H9 (cell line): ENCODE results near the gene ANO2. TPM values are rescaled to one million over a fixed set of nuclear protein-coding genes. Genes with fewer than 3 reads are reported as not detected.

ENCODE experiments used
- DNase-seq: peaks from one replicate; pipeline ENCODE4 v3.0.0-alpha.2; 2017
- H2AFZ ChIP-seq: one replicate; pipeline ENCODE4 v1.6.1; 2013; ENCODE audit warnings: mild to moderate bottlenecking, low read length, control low read depth, moderate library complexity
- H2AK5ac ChIP-seq: 2 replicates; pipeline ENCODE4 v1.6.1; 2013; ENCODE audit warnings: low read length, control low read depth, mixed read lengths; ENCODE audit not compliant: insufficient read length
- H2BK120ac ChIP-seq: one replicate; pipeline ENCODE4 v1.6.1; 2013; ENCODE audit warnings: low read depth, mild to moderate bottlenecking, low read length, control low read depth, inconsistent platforms; ENCODE audit not compliant: poor library complexity, severe bottlenecking
- H2BK12ac ChIP-seq: 2 replicates; pipeline ENCODE4 v1.6.1; 2013; ENCODE audit warnings: low read length, control low read depth, mixed read lengths, low read depth; ENCODE audit not compliant: insufficient read length
- H2BK15ac ChIP-seq: 2 replicates; pipeline ENCODE4 v1.6.1; 2013; ENCODE audit warnings: low read depth, low read length, control low read depth
- H2BK20ac ChIP-seq: one replicate; pipeline ENCODE4 v1.6.1; 2013; ENCODE audit warnings: low read depth, mild to moderate bottlenecking, low read length, control low read depth, inconsistent platforms; ENCODE audit not compliant: poor library complexity, severe bottlenecking
- H2BK5ac ChIP-seq: 2 replicates; pipeline ENCODE4 v1.6.1; 2013; ENCODE audit warnings: low read length, control low read depth, mixed read lengths; ENCODE audit not compliant: insufficient read length
- H3K14ac ChIP-seq: 2 replicates; pipeline ENCODE4 v1.6.1; 2013; ENCODE audit warnings: low read length, control low read depth; ENCODE audit not compliant: insufficient read depth
- H3K18ac ChIP-seq: 2 replicates; pipeline ENCODE4 v1.6.1; 2013; ENCODE audit warnings: low read depth, mild to moderate bottlenecking, mixed read lengths, low read length, control low read depth; ENCODE audit not compliant: insufficient read length
- H3K23ac ChIP-seq: 2 replicates; pipeline ENCODE4 v1.6.1; 2013; ENCODE audit warnings: low read length, control low read depth, mixed read lengths, low read depth; ENCODE audit not compliant: insufficient read length
- H3K23me2 ChIP-seq: 2 replicates; pipeline ENCODE4 v1.6.1; 2013; ENCODE audit warnings: low read depth, mild to moderate bottlenecking, mixed read lengths, low read length, control low read depth; ENCODE audit not compliant: insufficient read length, poor library complexity, severe bottlenecking
- H3K27ac ChIP-seq: 2 replicates; pipeline ENCODE4 v1.5.1; 2013; ENCODE audit warnings: low read length, control low read depth, mixed read lengths, low read depth; ENCODE audit not compliant: insufficient read length
- H3K27me3 ChIP-seq: 2 replicates; pipeline ENCODE4 v1.6.1; 2013; ENCODE audit warnings: low read length, control low read depth, inconsistent platforms; ENCODE audit not compliant: insufficient read depth
- H3K4ac ChIP-seq: 2 replicates; pipeline ENCODE4 v1.6.1; 2013; ENCODE audit warnings: low read depth, mild to moderate bottlenecking, control low read depth, inconsistent platforms, low read length, moderate library complexity
- H3K4me1 ChIP-seq: 2 replicates; pipeline ENCODE4 v1.6.1; 2013; ENCODE audit warnings: low read length, control low read depth, inconsistent platforms; ENCODE audit not compliant: insufficient read depth
- H3K4me2 ChIP-seq: 2 replicates; pipeline ENCODE4 v1.6.1; 2013; ENCODE audit warnings: low read length, control low read depth, mixed read lengths; ENCODE audit not compliant: insufficient read length, insufficient read depth
- H3K56ac ChIP-seq: 2 replicates; pipeline ENCODE4 v1.6.1; 2013; ENCODE audit warnings: low read depth, mild to moderate bottlenecking, mixed read lengths, low read length, control low read depth; ENCODE audit not compliant: insufficient read length
- H3K79me1 ChIP-seq: 2 replicates; pipeline ENCODE4 v1.6.1; 2013; ENCODE audit warnings: low read depth, mild to moderate bottlenecking, moderate library complexity, low read length, control low read depth, inconsistent platforms; ENCODE audit not compliant: insufficient read depth, poor library complexity, severe bottlenecking
- H3K79me2 ChIP-seq: 2 replicates; pipeline ENCODE4 v1.6.1; 2013; ENCODE audit warnings: low read length, control low read depth, inconsistent platforms; ENCODE audit not compliant: insufficient read depth
- H3K9ac ChIP-seq: 2 replicates; pipeline ENCODE4 v1.6.1; 2013; ENCODE audit warnings: low read length, control low read depth, mixed read lengths; ENCODE audit not compliant: insufficient read length; ENCODE audit errors: extremely low read depth
- H3K9me3 ChIP-seq: one replicate; pipeline ENCODE4 v1.6.1; 2013; ENCODE audit warnings: low read depth, low read length, inconsistent platforms; ENCODE audit not compliant: control insufficient read depth
- H3T11ph ChIP-seq: one replicate; pipeline ENCODE4 v1.6.1; 2013; ENCODE audit warnings: mild to moderate bottlenecking, low read length, control low read depth, inconsistent platforms
- H4K20me1 ChIP-seq: one replicate; pipeline ENCODE4 v1.6.1; 2013; ENCODE audit not compliant: control insufficient read depth, insufficient read length, insufficient read depth
- H4K5ac ChIP-seq: 2 replicates; pipeline ENCODE4 v1.6.1; 2013; ENCODE audit warnings: low read depth, mild to moderate bottlenecking, mixed read lengths, low read length, control low read depth; ENCODE audit not compliant: insufficient read length
- H4K8ac ChIP-seq: replicated peaks from 2 replicates; pipeline ENCODE4 v1.6.1; 2013; ENCODE audit warnings: low read length, control low read depth, mixed read lengths, low read depth; ENCODE audit not compliant: insufficient read length
- H4K91ac ChIP-seq: 2 replicates; pipeline ENCODE4 v1.6.1; 2013; ENCODE audit warnings: low read depth, mild to moderate bottlenecking, moderate library complexity, mixed read lengths, low read length, control low read depth; ENCODE audit not compliant: insufficient read length
- H3K27ac Mint-ChIP-seq, 3 experiments: 2 replicates in 2 of 3; 3 replicates in 1 of 3; pipeline ENCODE4 v1.8.0; 2020 to 2021; ENCODE audit warnings: mixed read lengths in 3 of 3, mild to moderate bottlenecking in 1 of 3, moderate library complexity in 1 of 3
- H3K27me3 Mint-ChIP-seq: 2 replicates; pipeline ENCODE4 v1.8.0; 2021; ENCODE audit warnings: low read depth, mild to moderate bottlenecking, moderate library complexity, mixed read lengths
- H3K36me3 Mint-ChIP-seq, 3 experiments: 2 replicates in 2 of 3; 3 replicates in 1 of 3; pipeline ENCODE4 v1.8.0; 2020 to 2021; ENCODE audit warnings: low read depth in 3 of 3, mixed read lengths in 3 of 3; ENCODE audit not compliant: insufficient read depth in 1 of 3
- H3K4me1 Mint-ChIP-seq, 2 experiments: 2 replicates each; pipeline ENCODE4 v1.8.0; 2020; ENCODE audit warnings: mixed read lengths in 2 of 2
- H3K4me3 Mint-ChIP-seq, 2 experiments: 2 replicates in 1 of 2; 3 replicates in 1 of 2; pipeline ENCODE4 v1.8.0; 2020 to 2021; ENCODE audit warnings: mild to moderate bottlenecking in 2 of 2, mixed read lengths in 2 of 2, moderate library complexity in 1 of 2
- H3K9me3 Mint-ChIP-seq, 2 experiments: 2 replicates in 1 of 2; 3 replicates in 1 of 2; pipeline ENCODE4 v1.8.0; 2020; ENCODE audit warnings: mild to moderate bottlenecking in 2 of 2, mixed read lengths in 2 of 2, moderate library complexity in 1 of 2
- WGBS: extraction: QIAGEN DNeasy Blood & Tissue Kit; methylation state at CpG from one replicate; pipeline ENCODE4 v1.1.7; 2013; ENCODE audit warnings: missing lambda C conversion rate, low lambda C conversion rate, mixed read lengths; ENCODE audit not compliant: insufficient read length; ENCODE audit errors: extremely low coverage; 5-methylcytosine and 5-hydroxymethylcytosine counted together
- total RNA-seq: library from RNA; stranded (reverse); gene quantifications from 2 replicates; pipeline ENCODE4 v1.2.1, GENCODE V29; 2021
- TF ChIP-seq, protein P1 (sequence below): fragments of 200-600 bp; sonication (generic); conservative IDR thresholded peaks from 3 replicates; pipeline ENCODE4 v1.8.0; 2021; ENCODE audit warnings: antibody characterized with exemption, mild to moderate bottlenecking

ANO2 gene
- total RNA-seq, 1 experiment from 2014 or later = 3.8 TPM

GRCh38 chr12:5599378-5599777 lies 345.7 kb downstream of the ANO2 start:
- Histone ChIP-seq H4K91ac (no peak overlapping the region), H2AFZ (no peak overlapping the region), H3K79me2 (no peaks in the 10 kb centered on the region), H3K18ac (no peak overlapping the region), H4K20me1 (no peaks in the 10 kb centered on the region), H2BK15ac (no peak overlapping the region), H2BK5ac (no peak overlapping the region), H3K4me2 (no peak overlapping the region), H3K4ac (no peak overlapping the region), H3K4me1 (no peaks in the 10 kb centered on the region), H2BK20ac (no peak overlapping the region), H4K8ac (no peak overlapping the region), H2BK120ac (no peak overlapping the region), H3K14ac (no peak overlapping the region), H3K56ac (no peak overlapping the region), H3K9me3 (no peaks in the 10 kb centered on the region), H3K23ac (no peak overlapping the region), H3T11ph (no peak overlapping the region), H2BK12ac (no peak overlapping the region), H4K5ac (no peak overlapping the region), H3K23me2 (no peaks in the 10 kb centered on the region), H3K9ac (no peak overlapping the region), H3K27ac (no peak overlapping the region), H3K27me3 (no peaks in the 10 kb centered on the region), H3K79me1 (no peaks in the 10 kb centered on the region), H2AK5ac (no peak overlapping the region)
- no peaks in the 10 kb centered on the region for H3K9me3 Mint-ChIP-seq
- H3K4me1 Mint-ChIP-seq = no peaks in the 10 kb centered on the region
- no CpG with 5 or more reads among the region's 4 CpGs for WGBS
- no peak overlapping the region for H3K27ac Mint-ChIP-seq
- H3K4me3 Mint-ChIP-seq = no peak overlapping the region
- peaks cover 4% of the 10 kb centered on the region for H3K27me3 Mint-ChIP-seq
- no peak for DNase-seq
- TF ChIP-seq, protein P1, sequence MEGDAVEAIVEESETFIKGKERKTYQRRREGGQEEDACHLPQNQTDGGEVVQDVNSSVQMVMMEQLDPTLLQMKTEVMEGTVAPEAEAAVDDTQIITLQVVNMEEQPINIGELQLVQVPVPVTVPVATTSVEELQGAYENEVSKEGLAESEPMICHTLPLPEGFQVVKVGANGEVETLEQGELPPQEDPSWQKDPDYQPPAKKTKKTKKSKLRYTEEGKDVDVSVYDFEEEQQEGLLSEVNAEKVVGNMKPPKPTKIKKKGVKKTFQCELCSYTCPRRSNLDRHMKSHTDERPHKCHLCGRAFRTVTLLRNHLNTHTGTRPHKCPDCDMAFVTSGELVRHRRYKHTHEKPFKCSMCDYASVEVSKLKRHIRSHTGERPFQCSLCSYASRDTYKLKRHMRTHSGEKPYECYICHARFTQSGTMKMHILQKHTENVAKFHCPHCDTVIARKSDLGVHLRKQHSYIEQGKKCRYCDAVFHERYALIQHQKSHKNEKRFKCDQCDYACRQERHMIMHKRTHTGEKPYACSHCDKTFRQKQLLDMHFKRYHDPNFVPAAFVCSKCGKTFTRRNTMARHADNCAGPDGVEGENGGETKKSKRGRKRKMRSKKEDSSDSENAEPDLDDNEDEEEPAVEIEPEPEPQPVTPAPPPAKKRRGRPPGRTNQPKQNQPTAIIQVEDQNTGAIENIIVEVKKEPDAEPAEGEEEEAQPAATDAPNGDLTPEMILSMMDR = no peak
- peaks cover 0 to 3% (median 0%) of the 10 kb centered on the region in 3 experiments; a peak in 1 of 7 replicates for H3K36me3 Mint-ChIP-seq
